ENCODE measurements around the gene RALGDS.

DNA sequence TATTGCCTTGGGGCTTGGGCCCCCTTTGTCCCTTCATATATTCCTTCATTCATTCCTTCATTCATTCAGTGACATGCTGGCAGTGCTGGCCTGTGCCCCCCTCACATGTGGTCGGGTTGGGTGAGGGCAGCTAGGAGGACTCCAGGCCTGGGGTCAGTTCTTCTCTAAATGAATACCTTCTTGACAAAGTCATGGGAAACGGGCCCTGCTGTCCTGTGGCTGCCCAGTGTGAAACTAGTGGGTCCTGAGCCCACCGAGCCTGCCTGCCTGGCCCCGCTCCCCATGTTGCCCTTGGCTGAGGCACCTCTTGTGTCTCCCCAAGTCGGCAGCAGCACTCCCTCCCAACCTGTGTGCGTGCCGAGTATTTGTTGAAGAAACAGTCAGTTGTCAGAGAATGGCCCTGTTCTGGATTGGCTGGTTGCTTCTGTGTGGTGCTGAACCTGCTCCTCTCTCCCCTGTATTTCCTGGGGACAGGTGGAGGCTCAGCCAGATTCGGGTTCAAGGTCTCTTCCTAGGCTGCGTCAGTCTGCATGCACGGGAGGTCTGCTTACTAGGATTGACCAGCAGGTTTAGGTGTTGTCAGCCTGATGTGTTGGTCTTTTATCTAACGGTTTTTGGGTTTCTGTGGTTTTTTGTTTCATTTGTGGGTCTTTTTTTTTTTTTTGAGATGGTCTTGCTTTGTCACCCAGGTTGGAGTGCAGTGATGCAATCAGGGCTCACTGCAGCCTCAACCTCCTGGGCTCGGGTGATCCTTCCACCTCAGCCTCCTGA is 62.3 kb downstream of the RALGDS start:
- TF ChIP-seq, protein P1, sequence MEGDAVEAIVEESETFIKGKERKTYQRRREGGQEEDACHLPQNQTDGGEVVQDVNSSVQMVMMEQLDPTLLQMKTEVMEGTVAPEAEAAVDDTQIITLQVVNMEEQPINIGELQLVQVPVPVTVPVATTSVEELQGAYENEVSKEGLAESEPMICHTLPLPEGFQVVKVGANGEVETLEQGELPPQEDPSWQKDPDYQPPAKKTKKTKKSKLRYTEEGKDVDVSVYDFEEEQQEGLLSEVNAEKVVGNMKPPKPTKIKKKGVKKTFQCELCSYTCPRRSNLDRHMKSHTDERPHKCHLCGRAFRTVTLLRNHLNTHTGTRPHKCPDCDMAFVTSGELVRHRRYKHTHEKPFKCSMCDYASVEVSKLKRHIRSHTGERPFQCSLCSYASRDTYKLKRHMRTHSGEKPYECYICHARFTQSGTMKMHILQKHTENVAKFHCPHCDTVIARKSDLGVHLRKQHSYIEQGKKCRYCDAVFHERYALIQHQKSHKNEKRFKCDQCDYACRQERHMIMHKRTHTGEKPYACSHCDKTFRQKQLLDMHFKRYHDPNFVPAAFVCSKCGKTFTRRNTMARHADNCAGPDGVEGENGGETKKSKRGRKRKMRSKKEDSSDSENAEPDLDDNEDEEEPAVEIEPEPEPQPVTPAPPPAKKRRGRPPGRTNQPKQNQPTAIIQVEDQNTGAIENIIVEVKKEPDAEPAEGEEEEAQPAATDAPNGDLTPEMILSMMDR (IDR thresholded peaks at IDR 0.05), result no peak
- TF ChIP-seq POLR2A (IDR thresholded peaks at IDR 0.05), result no peak

Measured in esophagus squamous epithelium (tissue), 4 donors.